ENCODE results near the gene LHFPL5.

LHFPL5 gene

GRCh38 chr6:35794536-35795452 lies 10.4 kb upstream of the LHFPL5 start:
- no peak for DNase-seq (ENCODE audit: low read depth)

- DNase-seq (ENCODE audit: low read depth) = no peak
These were observed 9.6 kb upstream of the LHFPL5 start for GRCh38 chr6:35795453-35796071.

GRCh38 chr6:35796236-35796635 lies 8.9 kb upstream of the LHFPL5 start:
- no peak for DNase-seq (ENCODE audit: low read depth)

- DNase-seq (ENCODE audit: low read depth) = no peak
These were observed 7.2 kb upstream of the LHFPL5 start for GRCh38 chr6:35797837-35798526.

GRCh38 chr6:35798706-35799105 lies 6.4 kb upstream of the LHFPL5 start:
- no peak for DNase-seq (ENCODE audit: low read depth)

- DNase-seq (ENCODE audit: low read depth) = no peak
These were observed 4.0 kb upstream of the LHFPL5 start for GRCh38 chr6:35801148-35801547.

- DNase-seq (ENCODE audit: low read depth) = no peak
These were observed 3.5 kb downstream of the LHFPL5 start for GRCh38 chr6:35808688-35809087.

GRCh38 chr6:35809809-35810208 lies 4.7 kb downstream of the LHFPL5 start:
- DNase-seq (ENCODE audit: low read depth) = no peak

- no peak for DNase-seq (ENCODE audit: low read depth)
These were observed 6.0 kb downstream of the LHFPL5 start for GRCh38 chr6:35810971-35811698.

- no peak for DNase-seq (ENCODE audit: low read depth)
These were observed 6.5 kb downstream of the LHFPL5 start for GRCh38 chr6:35811699-35811995.

GRCh38 chr6:35817515-35817914 lies 12.4 kb downstream of the LHFPL5 start:
- DNase-seq (ENCODE audit: low read depth) = no peak

GRCh38 chr6:35823601-35824000 lies 18.4 kb downstream of the LHFPL5 start:
- DNase-seq (ENCODE audit: low read depth) = no peak

- DNase-seq (ENCODE audit: low read depth) = no peak
These were observed 19.5 kb downstream of the LHFPL5 start for GRCh38 chr6:35824552-35825192.

- DNase-seq (ENCODE audit: low read depth) = no peak
These were observed 24.2 kb downstream of the LHFPL5 start for GRCh38 chr6:35829306-35829705.

- no peak for DNase-seq (ENCODE audit: low read depth)
These were observed 26.3 kb downstream of the LHFPL5 start for GRCh38 chr6:35831257-35832007.

- DNase-seq (ENCODE audit: low read depth) = no peak
These were observed 28.4 kb downstream of the LHFPL5 start for GRCh38 chr6:35833536-35833935.

GRCh38 chr6:35839019-35839418 lies 33.9 kb downstream of the LHFPL5 start:
- no peak for DNase-seq (ENCODE audit: low read depth)

GRCh38 chr6:35842381-35842780 lies 37.2 kb downstream of the LHFPL5 start:
- DNase-seq (ENCODE audit: low read depth) = no peak

- DNase-seq (ENCODE audit: low read depth) = no peak
These were observed 39.1 kb downstream of the LHFPL5 start for GRCh38 chr6:35844290-35844689.

GRCh38 chr6:35850208-35850607 lies 45.1 kb downstream of the LHFPL5 start:
- no peak for DNase-seq (ENCODE audit: low read depth)

- DNase-seq (ENCODE audit: low read depth) = no peak
These were observed 47.8 kb downstream of the LHFPL5 start for GRCh38 chr6:35852994-35853393.
